ENCODE measurements around the gene CXCL14.

DNA sequence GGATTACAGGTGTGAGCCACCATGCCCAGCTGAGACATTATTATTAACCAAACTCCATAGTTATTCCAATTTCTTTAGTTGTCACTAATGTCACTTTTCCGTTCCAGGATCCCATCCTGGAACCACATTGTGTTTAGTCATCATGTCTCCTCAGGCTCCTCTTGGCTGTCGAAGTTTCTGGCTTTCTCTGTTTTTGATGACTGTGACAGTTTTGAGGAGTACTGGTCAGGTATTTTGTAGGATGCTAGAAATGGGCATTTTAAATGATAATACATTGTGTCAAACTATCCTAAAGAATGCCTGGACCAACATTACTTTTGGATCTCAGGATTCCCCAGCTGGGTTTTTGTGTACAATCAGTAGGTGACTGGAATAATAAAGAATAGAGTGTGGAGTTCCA lies 23.3 kb downstream of the CXCL14 start:
- TF ChIP-seq TAF1 (IDR thresholded peaks at IDR 0.05; ENCODE audit: low read depth, low read length), result no peak
- no peak for TF ChIP-seq SPI1 (IDR thresholded peaks at IDR 0.05; ENCODE audit: low read depth, low read length)
- no peak for TF ChIP-seq POLR2A (IDR thresholded peaks at IDR 0.05; ENCODE audit: low read depth, low read length)

Data from GM12891 (cell line).